ENCODE results near the gene EFHB. TPM values are rescaled to one million over a fixed set of nuclear protein-coding genes. Genes with fewer than 3 reads are reported as not detected.

EFHB gene
- total RNA-seq, 1 experiment from 2014 or later: 0.30 TPM

DNA sequence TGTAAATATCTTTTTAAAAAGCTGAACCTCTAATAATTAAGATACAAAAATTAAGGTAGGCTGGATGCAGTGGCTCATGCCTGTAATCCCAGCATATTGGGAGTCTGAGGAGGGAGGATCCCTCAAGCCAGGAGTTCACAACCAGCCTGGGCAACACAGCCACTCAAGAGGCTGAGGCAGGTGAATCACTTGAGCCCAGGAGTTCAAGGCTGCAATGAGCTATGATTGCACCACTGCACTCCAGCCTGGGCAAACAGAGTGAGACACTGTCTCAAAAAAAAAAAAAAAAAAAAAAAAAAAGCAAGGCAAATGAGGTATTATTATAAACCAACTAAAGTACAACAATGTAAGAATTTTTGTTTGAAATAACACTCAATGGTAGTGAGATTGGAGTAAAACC lies 47.6 kb downstream of the EFHB start:
- CTCF ChIA-PET: interaction anchor here (0.6 to 1.4 kb wide), 4 partner anchors 12 to 337 kb away, joined by 3 to 4 read pairs (median 3); no protein-coding TSS in a partner anchor
- BruUV-seq (replicated peaks): no TSS peak

More for the DNA sequence above, 47.6 kb downstream of the EFHB start:
- ATAC-seq (no peak), DNase-seq (ENCODE audit: low read depth, low spot score) (no peak)
- H3K9me3 ChIP-seq (ENCODE audit: control insufficient read depth in 1 of 2, insufficient read depth in 1 of 2, low read depth in 1 of 2, low read length in 2 of 2): no peaks in the 10 kb centered on the region
- no peak overlapping the region for H3K27ac ChIP-seq (ENCODE audit: low read depth, low read length)
- H3K9ac ChIP-seq (ENCODE audit: low read length): no peak overlapping the region
- no peaks in the 10 kb centered on the region for H3K9me2 ChIP-seq (ENCODE audit: insufficient read depth)
- no peak overlapping the region for H3K4me2 ChIP-seq (ENCODE audit: low read length)
- no peak overlapping the region for H2AFZ ChIP-seq (ENCODE audit: low read depth, low read length, poor library complexity, severe bottlenecking)
- RAD21 ChIA-PET (ENCODE audit: low non-redundant PET in 1 of 2, low total read pairs in 2 of 2, uncharacterized antibody in 2 of 2, unreplicated experiment in 2 of 2): interaction anchor here (0.6 kb wide), 2 partner anchors 45 to 304 kb away, joined by 3 read pairs; no protein-coding TSS in a partner anchor
- TF ChIP-seq SRF (IDR thresholded peaks at IDR 0.05; ENCODE audit: low read depth) (no peak), RAD21 (IDR thresholded peaks at IDR 0.05; ENCODE audit: low read depth) (no peak), SP1 (IDR thresholded peaks at IDR 0.05; ENCODE audit: low read depth) (no peak), TCF7L2 (IDR thresholded peaks at IDR 0.05; ENCODE audit: borderline replicate concordance, extremely low read depth, insufficient read depth, insufficient read length) (no peak), ZFX (IDR thresholded peaks at IDR 0.05) (no peak), POLR2AphosphoS5 (IDR thresholded peaks at IDR 0.05; ENCODE audit: low read depth, low read length) (no peak), ZNF274 (IDR thresholded peaks at IDR 0.05; ENCODE audit: low read depth, low read length) (no peak), YY1 (IDR thresholded peaks at IDR 0.05; ENCODE audit: extremely low read depth, insufficient replicate concordance, low read depth, low read length) (no peak), EZH2 (IDR thresholded peaks at IDR 0.05) (no peak), EGR1 (IDR thresholded peaks at IDR 0.05; ENCODE audit: low read depth) (no peak), EZH2phosphoT487 (IDR thresholded peaks at IDR 0.05; ENCODE audit: borderline replicate concordance) (no peak), ELF1 (IDR thresholded peaks at IDR 0.05; ENCODE audit: borderline replicate concordance, low read depth) (no peak), FOSL1 (IDR thresholded peaks at IDR 0.05; ENCODE audit: low read depth) (no peak)
- TF ChIP-seq, protein P1, sequence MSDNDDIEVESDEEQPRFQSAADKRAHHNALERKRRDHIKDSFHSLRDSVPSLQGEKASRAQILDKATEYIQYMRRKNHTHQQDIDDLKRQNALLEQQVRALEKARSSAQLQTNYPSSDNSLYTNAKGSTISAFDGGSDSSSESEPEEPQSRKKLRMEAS (IDR thresholded peaks at IDR 0.05): no peak
- TF ChIP-seq, protein P2, sequence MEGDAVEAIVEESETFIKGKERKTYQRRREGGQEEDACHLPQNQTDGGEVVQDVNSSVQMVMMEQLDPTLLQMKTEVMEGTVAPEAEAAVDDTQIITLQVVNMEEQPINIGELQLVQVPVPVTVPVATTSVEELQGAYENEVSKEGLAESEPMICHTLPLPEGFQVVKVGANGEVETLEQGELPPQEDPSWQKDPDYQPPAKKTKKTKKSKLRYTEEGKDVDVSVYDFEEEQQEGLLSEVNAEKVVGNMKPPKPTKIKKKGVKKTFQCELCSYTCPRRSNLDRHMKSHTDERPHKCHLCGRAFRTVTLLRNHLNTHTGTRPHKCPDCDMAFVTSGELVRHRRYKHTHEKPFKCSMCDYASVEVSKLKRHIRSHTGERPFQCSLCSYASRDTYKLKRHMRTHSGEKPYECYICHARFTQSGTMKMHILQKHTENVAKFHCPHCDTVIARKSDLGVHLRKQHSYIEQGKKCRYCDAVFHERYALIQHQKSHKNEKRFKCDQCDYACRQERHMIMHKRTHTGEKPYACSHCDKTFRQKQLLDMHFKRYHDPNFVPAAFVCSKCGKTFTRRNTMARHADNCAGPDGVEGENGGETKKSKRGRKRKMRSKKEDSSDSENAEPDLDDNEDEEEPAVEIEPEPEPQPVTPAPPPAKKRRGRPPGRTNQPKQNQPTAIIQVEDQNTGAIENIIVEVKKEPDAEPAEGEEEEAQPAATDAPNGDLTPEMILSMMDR (IDR thresholded peaks at IDR 0.05 in 2 of 3, conservative IDR thresholded peaks at IDR 0.05 in 1 of 3; ENCODE audit: borderline replicate concordance in 1 of 3, insufficient read depth in 1 of 3, low read depth in 2 of 3, low read length in 2 of 3): no peak
- TF ChIP-seq, protein P3, sequence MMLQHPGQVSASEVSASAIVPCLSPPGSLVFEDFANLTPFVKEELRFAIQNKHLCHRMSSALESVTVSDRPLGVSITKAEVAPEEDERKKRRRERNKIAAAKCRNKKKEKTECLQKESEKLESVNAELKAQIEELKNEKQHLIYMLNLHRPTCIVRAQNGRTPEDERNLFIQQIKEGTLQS (IDR thresholded peaks at IDR 0.05): no peak
- TF ChIP-seq, protein P4, sequence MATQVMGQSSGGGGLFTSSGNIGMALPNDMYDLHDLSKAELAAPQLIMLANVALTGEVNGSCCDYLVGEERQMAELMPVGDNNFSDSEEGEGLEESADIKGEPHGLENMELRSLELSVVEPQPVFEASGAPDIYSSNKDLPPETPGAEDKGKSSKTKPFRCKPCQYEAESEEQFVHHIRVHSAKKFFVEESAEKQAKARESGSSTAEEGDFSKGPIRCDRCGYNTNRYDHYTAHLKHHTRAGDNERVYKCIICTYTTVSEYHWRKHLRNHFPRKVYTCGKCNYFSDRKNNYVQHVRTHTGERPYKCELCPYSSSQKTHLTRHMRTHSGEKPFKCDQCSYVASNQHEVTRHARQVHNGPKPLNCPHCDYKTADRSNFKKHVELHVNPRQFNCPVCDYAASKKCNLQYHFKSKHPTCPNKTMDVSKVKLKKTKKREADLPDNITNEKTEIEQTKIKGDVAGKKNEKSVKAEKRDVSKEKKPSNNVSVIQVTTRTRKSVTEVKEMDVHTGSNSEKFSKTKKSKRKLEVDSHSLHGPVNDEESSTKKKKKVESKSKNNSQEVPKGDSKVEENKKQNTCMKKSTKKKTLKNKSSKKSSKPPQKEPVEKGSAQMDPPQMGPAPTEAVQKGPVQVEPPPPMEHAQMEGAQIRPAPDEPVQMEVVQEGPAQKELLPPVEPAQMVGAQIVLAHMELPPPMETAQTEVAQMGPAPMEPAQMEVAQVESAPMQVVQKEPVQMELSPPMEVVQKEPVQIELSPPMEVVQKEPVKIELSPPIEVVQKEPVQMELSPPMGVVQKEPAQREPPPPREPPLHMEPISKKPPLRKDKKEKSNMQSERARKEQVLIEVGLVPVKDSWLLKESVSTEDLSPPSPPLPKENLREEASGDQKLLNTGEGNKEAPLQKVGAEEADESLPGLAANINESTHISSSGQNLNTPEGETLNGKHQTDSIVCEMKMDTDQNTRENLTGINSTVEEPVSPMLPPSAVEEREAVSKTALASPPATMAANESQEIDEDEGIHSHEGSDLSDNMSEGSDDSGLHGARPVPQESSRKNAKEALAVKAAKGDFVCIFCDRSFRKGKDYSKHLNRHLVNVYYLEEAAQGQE (IDR thresholded peaks at IDR 0.05; ENCODE audit: low read depth): no peak
- TF ChIP-seq, protein P5, sequence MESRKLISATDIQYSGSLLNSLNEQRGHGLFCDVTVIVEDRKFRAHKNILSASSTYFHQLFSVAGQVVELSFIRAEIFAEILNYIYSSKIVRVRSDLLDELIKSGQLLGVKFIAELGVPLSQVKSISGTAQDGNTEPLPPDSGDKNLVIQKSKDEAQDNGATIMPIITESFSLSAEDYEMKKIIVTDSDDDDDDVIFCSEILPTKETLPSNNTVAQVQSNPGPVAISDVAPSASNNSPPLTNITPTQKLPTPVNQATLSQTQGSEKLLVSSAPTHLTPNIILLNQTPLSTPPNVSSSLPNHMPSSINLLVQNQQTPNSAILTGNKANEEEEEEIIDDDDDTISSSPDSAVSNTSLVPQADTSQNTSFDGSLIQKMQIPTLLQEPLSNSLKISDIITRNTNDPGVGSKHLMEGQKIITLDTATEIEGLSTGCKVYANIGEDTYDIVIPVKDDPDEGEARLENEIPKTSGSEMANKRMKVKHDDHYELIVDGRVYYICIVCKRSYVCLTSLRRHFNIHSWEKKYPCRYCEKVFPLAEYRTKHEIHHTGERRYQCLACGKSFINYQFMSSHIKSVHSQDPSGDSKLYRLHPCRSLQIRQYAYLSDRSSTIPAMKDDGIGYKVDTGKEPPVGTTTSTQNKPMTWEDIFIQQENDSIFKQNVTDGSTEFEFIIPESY (IDR thresholded peaks at IDR 0.05; ENCODE audit: extremely low read depth, insufficient replicate concordance, low read length): no peak
- POLR2A ChIA-PET: no interaction called here
- no peaks in the 10 kb centered on the region for H3K27me3 ChIP-seq (ENCODE audit: insufficient read depth, low read length)
- no peak overlapping the region for H3K4me3 ChIP-seq (replicated peaks in 1 of 2; ENCODE audit: low read depth in 1 of 2, low read length in 2 of 2)
- no peaks in the 10 kb centered on the region for H3K79me2 ChIP-seq (ENCODE audit: insufficient read depth, low read length)
- H3K4me1 ChIP-seq (ENCODE audit: control insufficient read depth in 1 of 2, insufficient read depth in 2 of 2, low read length in 2 of 2): peaks cover 0 to 14% of the 10 kb centered on the region in 2 experiments; a peak in 2 of 4 replicates
- no peaks in the 10 kb centered on the region for H4K20me1 ChIP-seq (ENCODE audit: insufficient read depth)
- intact Hi-C loops (cut with micrococcal nuclease): loop anchor here (5.0 to 10.0 kb wide), 3 partner anchors 156 to 298 kb away; partner anchors contain the start of genes KAT2B and SGO1
- H3K36me3 ChIP-seq (ENCODE audit: control insufficient read depth in 1 of 2, insufficient read depth in 2 of 2, low read length in 2 of 2): no peaks in the 10 kb centered on the region
